Fibroblast of lung (primary cell): ENCODE results near the gene FOXL3. TPM values are rescaled to one million over a fixed set of nuclear protein-coding genes. Genes with fewer than 3 reads are reported as not detected.

ENCODE experiments used
- DNase-seq, 2 donors: peaks; one replicate each; pipeline versions ENCODE4 v3.0.0 to v3.0.0-alpha.2; 2010; ENCODE audit warnings: low read depth in 2 of 2
- H2AFZ ChIP-seq: 2 replicates; pipeline ENCODE4 v1.5.1; 2012; ENCODE audit warnings: low read length, control low read depth, inconsistent platforms
- H3K27ac ChIP-seq: 2 replicates; pipeline ENCODE4 v1.5.1; 2011; ENCODE audit warnings: low read length, control low read depth; ENCODE audit not compliant: insufficient read depth
- H3K27me3 ChIP-seq: 2 replicates; pipeline ENCODE4 v1.5.1; 2011; ENCODE audit warnings: mild to moderate bottlenecking, low read length; ENCODE audit not compliant: control insufficient read depth, insufficient read depth
- H3K36me3 ChIP-seq: 2 replicates; pipeline ENCODE4 v1.5.1; 2011; ENCODE audit warnings: low read length; ENCODE audit not compliant: control insufficient read depth, insufficient read depth
- H3K4me1 ChIP-seq: 2 replicates; pipeline ENCODE4 v1.5.1; 2011; ENCODE audit warnings: low read length; ENCODE audit not compliant: control insufficient read depth, insufficient read depth; ENCODE audit errors: extremely low read depth
- H3K4me2 ChIP-seq: 2 replicates; pipeline ENCODE4 v1.5.1; 2011; ENCODE audit warnings: low read length, control low read depth; ENCODE audit not compliant: insufficient read depth; ENCODE audit errors: extremely low read depth
- H3K4me3 ChIP-seq, 4 experiments: fragments of 200-600 bp in 1 of 4; sonication (generic) in 1 of 4; replicated peaks in 1 of 4; 2 replicates each; pipeline ENCODE4 v1.5.1; 2011 to 2016; ENCODE audit warnings: low read length in 4 of 4, low read depth in 3 of 4, mild to moderate bottlenecking in 3 of 4, control low read depth in 2 of 4, inconsistent platforms in 1 of 4, mixed read lengths in 1 of 4; ENCODE audit not compliant: insufficient read depth in 1 of 4; ENCODE audit errors: control extremely low read depth in 1 of 4
- H3K79me2 ChIP-seq: 2 replicates; pipeline ENCODE4 v1.5.1; 2012; ENCODE audit warnings: mild to moderate bottlenecking, low read length, inconsistent platforms; ENCODE audit not compliant: control insufficient read depth, insufficient read depth
- H3K9ac ChIP-seq: 2 replicates; pipeline ENCODE4 v1.5.1; 2011; ENCODE audit warnings: mild to moderate bottlenecking, low read length, control low read depth; ENCODE audit not compliant: insufficient read depth
- H3K9me3 ChIP-seq: 2 replicates; pipeline ENCODE4 v1.5.1; 2012; ENCODE audit warnings: low read depth, low read length; ENCODE audit not compliant: control insufficient read depth, insufficient read depth
- H4K20me1 ChIP-seq: 2 replicates; pipeline ENCODE4 v1.5.1; 2011; ENCODE audit warnings: low read length; ENCODE audit not compliant: control insufficient read depth, insufficient read depth; ENCODE audit errors: extremely low read depth
- EZH2 ChIP-seq: IDR thresholded peaks from 2 replicates; pipeline ENCODE4 v1.5.1; 2012; ENCODE audit warnings: low read length, control low read depth, mild to moderate bottlenecking; ENCODE audit errors: missing control alignments
- polyA plus RNA-seq, 2 donors: library from polyadenylated mRNA; depleted of rRNA in 1 of 2; stranded (reverse) in 1 of 2; unstranded in 1 of 2; fragments of >200 nt; gene quantifications; 2 replicates each; pipeline ENCODE4 v1.2.1, GENCODE V29; 2011 to 2012; ENCODE audit warnings: missing spikeins in 1 of 2
- total RNA-seq: library from RNA; depleted of rRNA; stranded (reverse); fragments of >200 nt; gene quantifications from 2 replicates; pipeline ENCODE4 v1.2.1, GENCODE V29; 2014
- TF ChIP-seq, protein P1 (sequence below), 2 donors: IDR thresholded peaks in 1 of 2; conservative IDR thresholded peaks in 1 of 2; 1 replicate in 1 of 2; 2 replicates in 1 of 2; pipeline ENCODE4 v1.5.1; 2011 to 2012; ENCODE audit warnings: low read length in 2 of 2, control low read depth in 1 of 2, inconsistent platforms in 1 of 2, low read depth in 1 of 2, mild to moderate bottlenecking in 1 of 2

Gene FOXL3
- total and polyA plus RNA-seq, 2 donors (not counting 1 experiment from before 2014, with no cell fraction given) = not detected

DNA sequence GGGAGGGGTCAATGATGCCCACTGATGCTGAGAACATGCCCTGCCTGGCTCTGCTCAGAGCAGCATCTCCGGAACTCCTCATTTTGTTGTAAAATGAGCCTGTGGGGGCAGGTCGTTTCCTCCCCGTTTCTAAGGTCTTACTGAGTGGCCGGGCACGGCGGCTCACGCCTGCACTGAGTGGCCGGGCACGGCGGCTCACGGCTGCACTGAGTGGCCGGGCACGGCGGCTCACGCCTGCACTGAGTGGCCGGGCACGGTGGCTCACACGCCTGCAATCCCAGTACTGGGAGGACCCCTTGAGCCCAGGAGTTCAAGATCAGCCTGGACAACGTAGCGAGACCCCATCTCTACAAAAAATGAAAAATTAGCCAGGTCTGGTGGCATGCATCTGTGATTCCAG is 39.0 kb upstream of the FOXL3 start:
- no peak overlapping the region for H3K9ac ChIP-seq
- no peak overlapping the region for H2AFZ ChIP-seq
- no peak for DNase-seq
- no peaks in the 10 kb centered on the region for H3K27me3 ChIP-seq
- no peaks in the 10 kb centered on the region for H3K79me2 ChIP-seq
- TF ChIP-seq, protein P1, sequence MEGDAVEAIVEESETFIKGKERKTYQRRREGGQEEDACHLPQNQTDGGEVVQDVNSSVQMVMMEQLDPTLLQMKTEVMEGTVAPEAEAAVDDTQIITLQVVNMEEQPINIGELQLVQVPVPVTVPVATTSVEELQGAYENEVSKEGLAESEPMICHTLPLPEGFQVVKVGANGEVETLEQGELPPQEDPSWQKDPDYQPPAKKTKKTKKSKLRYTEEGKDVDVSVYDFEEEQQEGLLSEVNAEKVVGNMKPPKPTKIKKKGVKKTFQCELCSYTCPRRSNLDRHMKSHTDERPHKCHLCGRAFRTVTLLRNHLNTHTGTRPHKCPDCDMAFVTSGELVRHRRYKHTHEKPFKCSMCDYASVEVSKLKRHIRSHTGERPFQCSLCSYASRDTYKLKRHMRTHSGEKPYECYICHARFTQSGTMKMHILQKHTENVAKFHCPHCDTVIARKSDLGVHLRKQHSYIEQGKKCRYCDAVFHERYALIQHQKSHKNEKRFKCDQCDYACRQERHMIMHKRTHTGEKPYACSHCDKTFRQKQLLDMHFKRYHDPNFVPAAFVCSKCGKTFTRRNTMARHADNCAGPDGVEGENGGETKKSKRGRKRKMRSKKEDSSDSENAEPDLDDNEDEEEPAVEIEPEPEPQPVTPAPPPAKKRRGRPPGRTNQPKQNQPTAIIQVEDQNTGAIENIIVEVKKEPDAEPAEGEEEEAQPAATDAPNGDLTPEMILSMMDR (conservative IDR thresholded peaks at IDR 0.05 in 1 of 2, IDR thresholded peaks at IDR 0.05 in 1 of 2; ENCODE audit: low read depth in 1 of 2, low read length in 2 of 2) = no peak
- no peak for TF ChIP-seq EZH2
- no peak overlapping the region for H3K27ac ChIP-seq
- no peaks in the 10 kb centered on the region for H4K20me1 ChIP-seq
- no peak overlapping the region for H3K4me2 ChIP-seq
- peaks cover 34% of the 10 kb centered on the region for H3K36me3 ChIP-seq
- H3K9me3 ChIP-seq = no peaks in the 10 kb centered on the region
- no peak overlapping the region for H3K4me3 ChIP-seq
- no peaks in the 10 kb centered on the region for H3K4me1 ChIP-seq

DNA sequence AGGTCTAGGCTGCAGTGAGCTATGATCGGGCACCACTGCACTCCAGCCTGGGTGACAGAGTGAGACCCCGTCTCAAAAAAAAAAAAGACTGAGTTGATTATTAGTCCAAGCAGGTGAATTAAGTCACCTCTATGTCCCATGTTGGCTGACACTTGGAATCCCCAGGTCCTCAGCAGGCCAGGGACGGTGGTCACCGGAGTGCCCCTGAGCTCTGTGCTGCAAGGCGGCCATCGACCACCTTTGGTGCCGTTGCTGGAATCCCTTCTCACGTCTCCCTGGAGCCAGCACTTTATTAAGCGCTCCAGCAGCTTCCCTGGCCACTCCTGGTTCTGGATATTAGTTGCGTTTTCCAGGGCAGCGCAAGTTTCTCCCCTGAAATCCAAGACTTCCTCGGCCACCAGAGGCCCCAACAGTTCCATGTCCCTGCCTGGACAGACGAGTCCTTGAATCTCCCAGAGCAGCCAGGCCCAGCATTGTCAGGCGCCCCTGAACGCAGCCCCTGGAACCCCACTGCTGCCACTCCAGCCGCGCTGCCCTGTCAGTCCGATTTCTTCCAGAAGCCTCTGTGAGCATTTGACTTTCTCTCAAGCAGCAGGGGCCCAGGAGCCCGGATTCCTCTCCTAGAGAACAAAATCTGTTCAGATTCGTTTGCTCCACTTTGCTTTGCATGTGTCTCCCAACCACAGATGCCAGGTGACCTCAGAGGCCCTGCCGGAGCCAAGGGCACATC is 38.4 kb upstream of the FOXL3 start:
- Histone ChIP-seq H3K9ac (no peak overlapping the region), H3K27ac (no peak overlapping the region), H3K4me3 (no peak overlapping the region), H3K79me2 (no peaks in the 10 kb centered on the region), H2AFZ (no peak overlapping the region), H3K36me3 (peaks cover 40% of the 10 kb centered on the region), H3K9me3 (no peaks in the 10 kb centered on the region), H3K4me2 (no peak overlapping the region), H3K27me3 (no peaks in the 10 kb centered on the region), H3K4me1 (no peaks in the 10 kb centered on the region), H4K20me1 (no peaks in the 10 kb centered on the region)
- no peak for DNase-seq
- TF ChIP-seq, protein P1 (conservative IDR thresholded peaks at IDR 0.05 in 1 of 2, IDR thresholded peaks at IDR 0.05 in 1 of 2; ENCODE audit: low read depth in 1 of 2, low read length in 2 of 2) = no peak

DNA sequence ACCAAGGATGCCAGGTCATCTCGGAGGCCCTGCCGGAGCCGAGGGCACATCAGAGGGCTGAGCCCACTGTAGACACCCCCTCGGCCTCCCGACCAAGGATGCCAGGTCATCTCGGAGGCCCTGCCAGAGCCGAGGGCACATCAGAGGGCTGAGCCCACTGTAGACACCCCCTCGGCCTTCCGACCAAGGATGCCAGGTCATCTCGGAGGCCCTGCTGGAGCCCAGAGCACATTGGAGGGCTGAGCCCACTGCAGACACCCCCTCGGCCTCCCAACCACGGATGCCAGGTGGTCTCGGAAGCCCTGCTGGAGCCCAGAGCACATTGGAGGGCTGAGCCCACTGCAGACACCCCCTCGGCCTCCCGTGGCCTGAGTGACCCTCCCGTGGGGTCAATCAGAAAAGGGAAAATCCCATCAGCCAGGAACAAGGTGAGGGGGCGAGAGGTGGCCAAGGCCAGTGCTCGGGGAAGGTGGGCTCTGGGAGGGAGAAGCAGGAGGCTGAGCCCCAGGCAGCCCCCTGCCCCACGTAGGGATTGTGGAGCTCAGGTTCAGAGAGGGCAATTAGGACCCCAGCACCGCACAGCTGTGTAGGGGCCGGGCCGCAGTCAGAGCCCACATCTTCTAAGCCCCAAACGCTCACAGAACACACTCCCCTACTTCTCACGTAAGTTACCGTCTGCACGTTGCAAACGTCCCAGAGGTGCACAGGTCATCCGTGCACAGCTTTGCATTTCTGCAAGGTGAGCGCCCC is 37.6 kb upstream of the FOXL3 start:
- Histone ChIP-seq H3K9ac (no peak overlapping the region), H3K27me3 (no peaks in the 10 kb centered on the region), H3K79me2 (no peaks in the 10 kb centered on the region), H3K27ac (no peak overlapping the region), H3K4me3 (no peak overlapping the region), H3K36me3 (peaks cover 45% of the 10 kb centered on the region), H3K4me2 (no peak overlapping the region), H4K20me1 (no peaks in the 10 kb centered on the region), H2AFZ (no peak overlapping the region), H3K4me1 (no peaks in the 10 kb centered on the region), H3K9me3 (no peaks in the 10 kb centered on the region)
- DNase-seq = no peak
- TF ChIP-seq, protein P1 (conservative IDR thresholded peaks at IDR 0.05 in 1 of 2, IDR thresholded peaks at IDR 0.05 in 1 of 2; ENCODE audit: low read depth in 1 of 2, low read length in 2 of 2) = no peak
- TF ChIP-seq EZH2 = no peak
